GM21825 (cell line): Measurements from ENCODE around the gene ITGA2.

Experiments used
- ATAC-seq: cut with Tn5 transposase; IDR thresholded peaks from one replicate; pipeline ENCODE4 v1.9.1; 2021; ENCODE audit warnings: mild to moderate bottlenecking, moderate library complexity; ENCODE audit not compliant: unreplicated experiment

The ITGA2 gene

DNA sequence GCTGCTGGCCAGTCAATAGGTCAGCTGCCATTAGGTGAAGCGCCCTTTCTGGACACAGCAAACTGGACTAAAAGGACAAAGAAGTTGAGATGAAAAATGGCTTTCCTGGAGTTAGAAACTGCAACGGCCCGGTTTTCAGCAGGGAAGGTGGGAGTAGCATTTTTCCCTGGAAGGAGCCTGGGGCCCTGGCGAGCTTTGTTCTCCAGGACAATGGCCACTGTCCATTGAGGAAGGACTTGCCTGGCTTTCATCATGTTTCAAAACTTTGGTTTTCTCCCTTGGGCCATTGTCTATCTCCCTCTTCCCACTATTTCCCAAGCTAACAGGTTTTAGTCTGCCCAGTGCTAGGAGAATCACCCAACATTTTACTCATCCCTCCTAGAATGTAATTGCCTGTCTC lies 64.2 kb downstream of the ITGA2 start:
- ATAC-seq, result no peak

GRCh38 chr5:53055365-53055764 lies 66.2 kb downstream of the ITGA2 start:
- ATAC-seq, result no peak

- ATAC-seq, result no peak
These were observed 70.1 kb downstream of the ITGA2 start for GRCh38 chr5:53059281-53059680.

GRCh38 chr5:53063176-53063575 lies 74.0 kb downstream of the ITGA2 start:
- ATAC-seq, result no peak

DNA sequence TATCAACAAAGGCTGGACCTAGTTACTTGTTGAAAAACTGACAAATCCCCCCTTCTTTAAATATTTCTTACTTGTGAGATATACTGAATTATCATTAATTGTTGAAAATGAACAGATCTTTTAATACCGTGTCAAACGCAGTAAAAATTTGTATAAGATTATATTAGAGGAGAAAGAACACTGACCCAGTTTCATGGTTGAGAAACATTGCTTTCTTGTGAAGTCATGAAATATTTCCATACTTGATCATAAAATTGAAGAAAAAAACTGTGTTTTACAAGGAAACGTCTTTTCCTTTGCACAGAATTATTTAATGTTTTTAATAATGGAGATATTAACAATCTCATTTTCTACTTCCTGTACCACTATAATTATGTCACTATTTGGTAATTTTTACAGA lies 74.6 kb downstream of the ITGA2 start:
- no peak for ATAC-seq

- ATAC-seq, result no peak
These were observed 76.9 kb downstream of the ITGA2 start for GRCh38 chr5:53066088-53066487.

DNA sequence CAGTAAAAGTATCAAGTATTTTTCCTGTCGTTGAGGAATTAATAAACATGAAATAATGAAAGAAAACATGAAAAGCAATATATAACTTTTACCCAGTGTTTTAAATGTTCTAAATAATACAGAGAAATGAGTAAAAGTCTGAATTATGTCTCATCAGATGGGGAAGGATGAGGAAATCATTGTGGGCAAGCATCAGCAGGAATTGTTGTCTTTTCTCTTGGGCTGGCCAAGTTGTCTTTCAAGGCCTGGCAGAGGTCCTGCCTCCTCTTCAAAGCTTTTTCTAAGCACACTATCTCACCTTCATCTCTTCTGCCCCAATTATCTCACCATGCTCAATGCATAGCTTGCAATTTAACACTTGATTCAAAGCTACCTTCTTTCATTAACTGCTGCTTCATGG lies 78.5 kb downstream of the ITGA2 start:
- no peak for ATAC-seq

- no peak for ATAC-seq
These were observed 79.2 kb downstream of the ITGA2 start for GRCh38 chr5:53068291-53068836.

GRCh38 chr5:53069626-53070025 lies 80.5 kb downstream of the ITGA2 start:
- ATAC-seq, result no peak

DNA sequence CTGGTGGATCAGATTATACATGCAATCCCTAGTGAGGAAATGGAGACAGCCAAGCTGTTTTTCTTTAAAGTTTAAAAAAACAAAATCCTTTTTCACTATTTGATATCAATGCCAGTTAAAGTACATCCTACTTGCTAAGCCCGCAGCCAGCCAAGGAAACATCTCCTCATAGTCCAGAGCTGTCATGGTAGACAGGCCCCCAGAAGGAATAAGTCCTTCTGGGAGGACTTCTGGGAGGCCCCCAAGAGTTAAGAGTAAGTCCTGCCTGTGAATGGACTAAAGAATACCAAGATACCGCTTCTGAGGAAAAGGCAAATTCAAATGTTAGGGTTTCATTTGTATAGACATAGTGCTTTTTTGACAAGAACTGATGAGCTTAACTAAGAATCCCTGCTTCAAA lies 82.1 kb downstream of the ITGA2 start:
- no peak for ATAC-seq

GRCh38 chr5:53071738-53072137 lies 82.6 kb downstream of the ITGA2 start:
- ATAC-seq, result no peak

DNA sequence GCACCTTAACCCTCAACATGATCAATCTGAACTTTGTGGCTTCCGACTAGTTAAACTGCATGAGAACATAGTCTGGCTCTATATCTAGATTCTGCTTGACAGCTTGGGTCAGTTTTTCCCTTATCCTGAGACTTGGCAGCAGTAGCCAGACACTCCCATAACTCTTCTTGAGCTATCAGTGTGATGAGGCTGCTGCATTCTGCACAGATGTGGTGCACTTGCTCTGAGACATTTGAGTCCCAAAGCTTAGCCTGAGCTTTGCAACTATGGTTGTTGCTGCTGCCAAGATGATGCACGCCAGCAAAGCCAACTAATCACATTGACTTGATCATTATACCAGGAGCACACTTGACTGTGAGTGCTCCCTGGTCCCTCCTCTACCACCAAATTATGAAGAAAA lies 84.2 kb downstream of the ITGA2 start:
- no peak for ATAC-seq

DNA sequence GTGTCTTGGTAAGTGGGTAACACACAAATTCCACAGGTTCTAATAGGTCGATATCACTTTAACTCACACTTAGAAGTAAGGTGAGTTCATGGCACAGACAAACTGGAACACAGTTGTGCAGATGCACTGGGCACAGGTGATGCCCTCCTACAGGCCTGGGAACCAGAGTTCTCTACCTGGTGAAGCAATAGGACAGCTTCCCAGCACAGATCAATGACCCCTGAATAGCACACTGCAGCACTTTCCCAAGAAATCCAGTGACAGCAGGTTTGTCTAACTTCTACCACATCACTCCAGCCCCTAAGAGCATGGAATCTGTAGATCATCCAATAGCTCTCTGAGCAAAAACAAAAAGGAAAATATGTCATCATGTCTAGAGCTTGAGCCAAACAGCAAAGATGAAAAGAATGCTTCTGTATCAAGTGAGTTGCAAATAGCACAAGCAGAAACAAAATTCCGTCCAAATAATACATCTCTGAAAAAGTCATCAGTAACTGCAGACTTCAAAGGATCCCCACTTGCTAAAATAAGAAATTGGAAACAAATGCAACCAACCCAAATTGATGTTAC lies 86.9 kb downstream of the ITGA2 start:
- ATAC-seq, result no peak

GRCh38 chr5:53080271-53080670 lies 91.1 kb downstream of the ITGA2 start:
- ATAC-seq, result no peak

DNA sequence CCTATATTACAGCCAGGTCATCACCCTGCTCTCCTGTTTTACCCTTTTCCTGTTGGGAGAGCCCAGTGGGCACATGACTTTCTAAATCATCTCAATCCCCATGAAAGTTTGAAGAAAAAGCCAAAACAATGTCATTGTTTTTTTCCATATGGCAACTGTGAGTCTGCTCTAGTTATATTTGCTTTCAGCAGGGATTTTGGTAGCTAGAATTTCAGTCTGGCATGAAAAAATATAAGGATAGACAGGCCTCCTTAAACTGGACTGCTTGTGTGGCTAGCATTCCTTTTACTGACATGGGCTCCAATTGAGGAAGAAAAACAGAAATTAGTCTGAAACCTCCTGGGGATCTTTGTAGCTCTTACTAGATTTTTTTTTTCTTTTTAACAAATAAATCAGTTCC lies 94.8 kb downstream of the ITGA2 start:
- ATAC-seq, result no peak

- ATAC-seq, result no peak
These were observed 95.5 kb downstream of the ITGA2 start for GRCh38 chr5:53084546-53085255.

- ATAC-seq, result no peak
These were observed 98.0 kb downstream of the ITGA2 start for GRCh38 chr5:53087171-53087570.

DNA sequence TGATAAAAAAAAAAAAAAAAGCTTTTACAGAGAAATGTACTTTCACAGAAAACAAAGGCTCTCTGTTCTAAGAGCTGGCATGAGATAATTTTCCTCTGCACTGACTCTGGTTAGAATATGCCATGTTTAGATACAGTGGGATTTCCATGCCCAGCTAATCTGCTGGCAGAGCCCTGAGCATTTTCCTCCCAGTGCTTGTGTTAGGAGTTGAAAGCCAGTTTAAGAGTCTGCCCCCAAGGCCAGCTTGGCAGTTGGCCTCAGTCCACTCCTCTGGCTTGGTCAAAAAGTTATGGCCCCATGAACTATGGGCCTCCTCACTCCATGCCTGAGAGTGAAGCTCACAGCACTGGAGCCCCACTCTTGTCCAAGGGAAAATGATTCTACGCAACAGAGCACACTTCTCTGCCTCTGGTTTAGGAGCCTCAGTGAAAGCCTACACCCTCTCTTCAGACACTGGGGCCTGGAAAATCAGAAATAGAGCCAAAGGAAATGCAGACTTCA lies 98.5 kb downstream of the ITGA2 start:
- no peak for ATAC-seq

- peak; percentile 91 for ATAC-seq
These were observed 100.4 kb downstream of the ITGA2 start for GRCh38 chr5:53089481-53089991.

DNA sequence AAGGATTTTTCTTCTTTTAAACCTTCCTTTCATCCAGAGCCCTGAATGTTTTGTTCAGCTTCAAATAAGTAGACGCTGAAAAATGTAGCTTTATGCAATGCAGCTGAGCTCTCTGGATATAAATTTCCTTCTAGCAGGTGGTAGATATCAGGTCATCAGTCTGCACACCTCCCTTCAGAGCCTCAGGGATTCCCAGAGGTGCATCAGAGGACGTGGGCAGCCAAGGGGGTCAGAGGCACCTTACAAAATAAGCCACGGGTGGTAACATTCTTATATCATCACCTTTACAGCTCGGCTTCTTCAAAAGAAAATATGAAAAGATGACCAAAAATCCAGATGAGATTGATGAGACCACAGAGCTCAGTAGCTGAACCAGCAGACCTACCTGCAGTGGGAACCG lies 101.1 kb downstream of the ITGA2 start:
- ATAC-seq, result no peak

- ATAC-seq, result no peak
These were observed 102.1 kb downstream of the ITGA2 start for GRCh38 chr5:53091289-53091688.

- ATAC-seq, result no peak
These were observed 103.1 kb downstream of the ITGA2 start for GRCh38 chr5:53092242-53092641.
